Caki2 (cell line): ENCODE measurements around the gene TAF9B. TPM values are rescaled to one million over a fixed set of nuclear protein-coding genes. Genes with fewer than 3 reads are reported as not detected.
A peak's percentile ranks its signal among the peaks of the same experiment; 100 is the strongest.
"Not testable (repeated sequence)": the region's sequence is repeated elsewhere in the genome, so short reads cannot be mapped to it uniquely, and the experiment has no call there.

Experiments used
- DNase-seq: peaks from one replicate; pipeline ENCODE4 v3.0.0-alpha.2; 2015; ENCODE audit warnings: low read depth
- in situ Hi-C: cut with HindIII; loops from 2 replicates; pipeline ENCODE4 v1.10.0; 2016; ENCODE audit warnings: low sequenced_read_pairs, low pct_unique_long_range_greater_than_20kb, mixed read lengths
- total RNA-seq: library from RNA; depleted of rRNA; stranded (reverse); fragments of >200 nt; shearing (Covaris generic); gene quantifications from 2 replicates; pipeline ENCODE4 v1.2.3, GENCODE V29; 2014; ENCODE audit warnings: low replicate concordance

The TAF9B gene
- total RNA-seq, 1 experiment from 2014 or later = 30.0 TPM

- DNase-seq = peak; percentile 54
- in situ Hi-C loops = no loop called here
Observed at GRCh38 chrX:78119521-78120227, 19.8 kb downstream of the TAF9B start.

- DNase-seq = no peak
- in situ Hi-C loops = no loop called here
Observed at GRCh38 chrX:78118628-78119027, 20.8 kb downstream of the TAF9B start.

GRCh38 chrX:78116766-78117165 lies 22.7 kb downstream of the TAF9B start:
- in situ Hi-C loops = no loop called here
- no peak for DNase-seq

- no peak for DNase-seq
- in situ Hi-C loops = no loop called here
Observed at GRCh38 chrX:78116365-78116764, 23.1 kb downstream of the TAF9B start.

- in situ Hi-C loops = no loop called here
- DNase-seq = no peak
Observed at GRCh38 chrX:78111140-78111931, 28.1 kb downstream of the TAF9B start.

GRCh38 chrX:78109458-78109857 lies 30.0 kb downstream of the TAF9B start:
- no peak for DNase-seq
- in situ Hi-C loops = no loop called here

GRCh38 chrX:78106651-78106986 lies 32.8 kb downstream of the TAF9B start:
- in situ Hi-C loops = no loop called here
- no peak for DNase-seq

GRCh38 chrX:78105944-78106650 lies 33.4 kb downstream of the TAF9B start:
- in situ Hi-C loops = no loop called here
- DNase-seq = no peak

GRCh38 chrX:78104447-78105176 lies 34.8 kb downstream of the TAF9B start:
- in situ Hi-C loops = no loop called here
- DNase-seq = peak; percentile 58

GRCh38 chrX:78103623-78104446 lies 35.6 kb downstream of the TAF9B start, which contains the start of gene PGK1:
Gene PGK1 (plus strand): TSS chrX:78104248. CDS start chrX:78104341, 93 bp downstream.
- DNase-seq = peak; percentile 95
- in situ Hi-C loops = no loop called here

GRCh38 chrX:78103001-78103622 lies 36.3 kb downstream of the TAF9B start:
- in situ Hi-C loops = no loop called here
- no peak for DNase-seq

GRCh38 chrX:78102091-78102490 lies 37.4 kb downstream of the TAF9B start:
- in situ Hi-C loops = no loop called here
- peak; percentile 52 for DNase-seq

- in situ Hi-C loops = no loop called here
Observed at GRCh38 chrX:78098108-78098507, 41.3 kb downstream of the TAF9B start.

GRCh38 chrX:78092296-78092695 lies 47.2 kb downstream of the TAF9B start:
- peak; percentile 85 for DNase-seq
- in situ Hi-C loops = no loop called here

More at GRCh38 chrX:78098108-78098507, 41.3 kb downstream of the TAF9B start:
- no peak for DNase-seq

GRCh38 chrX:78081413-78081812 lies 58.0 kb downstream of the TAF9B start:
- DNase-seq, in situ Hi-C loops: not testable (repeated sequence)
